BJ (cell line): ENCODE data around the gene HPN. TPM values are rescaled to one million over a fixed set of nuclear protein-coding genes. Genes with fewer than 3 reads are reported as not detected.

Source experiments
- CTCF ChIA-PET: fragments of 350-600 bp; formaldehyde crosslinking; extraction: SDS; loops from one replicate; lab custom pipeline; 2021; ENCODE audit warnings: antibody characterized with exemption, inconsistent platforms; lab: Yijun Ruan, JAX
- POLR2A ChIA-PET: fragments of 300-600 bp; sonication (Branson Sonifier 250); formaldehyde crosslinking; extraction: SDS; loops from one replicate; lab custom pipeline; 2021; ENCODE audit warnings: antibody characterized with exemption; lab: Charles Lee
- DNase-seq: peaks from one replicate; pipeline ENCODE4 v3.0.0-alpha.2; 2011; ENCODE audit warnings: low read depth
- H3K27me3 ChIP-seq: 2 replicates; pipeline ENCODE4 v1.6.0; 2011; ENCODE audit warnings: low read length; ENCODE audit not compliant: control insufficient read depth, insufficient read depth
- H3K36me3 ChIP-seq: 2 replicates; pipeline ENCODE4 v1.5.1; 2011; ENCODE audit warnings: low read length; ENCODE audit not compliant: control insufficient read depth, insufficient read depth
- H3K4me3 ChIP-seq: 2 replicates; pipeline ENCODE4 v1.5.1; 2011; ENCODE audit warnings: low read depth, mild to moderate bottlenecking, control low read depth, low read length
- CTCF ChIP-seq: IDR thresholded peaks from 2 replicates; pipeline ENCODE4 v1.5.1; 2011; ENCODE audit warnings: low read depth, mild to moderate bottlenecking, control low read depth, inconsistent platforms, low read length, moderate library complexity; ENCODE audit not compliant: insufficient read depth
- polyA plus RNA-seq: library from polyadenylated mRNA; depleted of rRNA; stranded (reverse); fragments of >200 nt; gene quantifications from 2 replicates; pipeline ENCODE4 v1.2.3, GENCODE V29; 2011

The HPN gene
- polyA plus RNA-seq, 1 experiment, result not detected

- no peak for DNase-seq
- TF ChIP-seq CTCF, result no peak
- H3K4me3 ChIP-seq, result no peak overlapping the region
- peaks cover 1% of the 10 kb centered on the region; the same call in 1 of the 2 replicates for H3K27me3 ChIP-seq
- H3K36me3 ChIP-seq, result no peaks in the 10 kb centered on the region
- CTCF ChIA-PET, result interaction anchor here (1.4 kb wide), 1 partner anchor 63 kb away, joined by 3 read pairs; no protein-coding TSS in a partner anchor
- POLR2A ChIA-PET, result no interaction called here
Measured at GRCh38 chr19:35073516-35073915, 32.0 kb downstream of the HPN start.

GRCh38 chr19:35073941-35074340 is 32.4 kb downstream of the HPN start:
- POLR2A ChIA-PET, result no interaction called here

GRCh38 chr19:35074426-35075201 is 33.1 kb downstream of the HPN start:
- DNase-seq, result no peak
- H3K27me3 ChIP-seq, result peaks cover 1% of the 10 kb centered on the region; the same call in 1 of the 2 replicates
- no peak for TF ChIP-seq CTCF
- ChIA-PET CTCF (interaction anchor here (0.7 to 1.4 kb wide), 2 partner anchors 17 to 62 kb away, joined by 3 read pairs; no protein-coding TSS in a partner anchor), POLR2A (no interaction called here)
- H3K4me3 ChIP-seq, result no peak overlapping the region
- H3K36me3 ChIP-seq, result no peaks in the 10 kb centered on the region

More at GRCh38 chr19:35073941-35074340, 32.4 kb downstream of the HPN start:
- Histone ChIP-seq H3K36me3 (no peaks in the 10 kb centered on the region), H3K27me3 (peaks cover 1% of the 10 kb centered on the region; the same call in 1 of the 2 replicates), H3K4me3 (no peak overlapping the region)
- CTCF ChIA-PET, result interaction anchor here (1.4 kb wide), 1 partner anchor 63 kb away, joined by 3 read pairs; no protein-coding TSS in a partner anchor
- no peak for TF ChIP-seq CTCF
- DNase-seq, result no peak

DNA sequence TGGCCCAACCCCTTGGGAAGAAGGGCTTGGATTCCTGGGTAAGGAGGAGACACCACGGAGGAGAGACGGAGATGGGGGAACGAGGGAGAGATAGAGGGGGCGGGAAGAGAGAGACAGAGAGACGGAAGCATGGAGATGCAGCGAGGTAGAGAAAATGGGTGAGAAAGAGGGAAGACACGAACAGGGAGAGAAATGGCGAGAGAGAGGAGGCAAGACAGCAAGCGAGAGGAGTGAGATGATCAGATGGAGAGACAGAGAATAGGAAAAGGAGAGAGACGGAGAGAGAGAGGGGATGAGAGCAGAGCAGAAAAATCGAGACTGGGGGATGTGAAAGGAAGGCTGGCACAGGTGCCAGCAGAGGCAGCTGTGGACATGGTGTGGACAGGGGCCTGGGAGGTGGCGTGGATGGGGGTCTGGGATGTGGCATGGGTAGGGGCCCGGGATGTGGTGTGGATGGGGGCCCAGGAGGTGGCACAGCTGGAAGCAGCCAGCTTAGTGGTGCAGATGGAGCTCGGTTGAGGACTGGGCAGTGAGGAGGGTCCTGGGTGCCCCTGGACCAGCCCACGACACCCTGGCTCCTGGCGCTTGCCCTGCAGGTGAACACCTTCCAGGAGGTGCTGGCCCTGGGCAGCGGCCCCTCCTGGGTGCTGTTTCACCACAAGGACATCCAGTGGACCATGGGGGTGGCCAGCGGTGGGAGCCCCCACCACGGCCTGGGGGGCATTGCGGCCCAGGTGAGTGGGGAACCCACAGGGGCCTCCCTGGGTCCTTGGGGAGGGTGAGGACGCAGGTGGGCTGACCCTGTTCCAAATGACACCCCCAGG is 33.9 kb downstream of the HPN start:
- no peak for DNase-seq
- CTCF ChIA-PET, result interaction anchor here (0.7 to 0.8 kb wide), 2 partner anchors 8 to 16 kb away, joined by 3 read pairs; no protein-coding TSS in a partner anchor
- POLR2A ChIA-PET, result no interaction called here
- H3K4me3 ChIP-seq, result no peak overlapping the region
- peaks cover 1% of the 10 kb centered on the region; the same call in 1 of the 2 replicates for H3K27me3 ChIP-seq
- no peak for TF ChIP-seq CTCF
- H3K36me3 ChIP-seq, result no peaks in the 10 kb centered on the region

DNA sequence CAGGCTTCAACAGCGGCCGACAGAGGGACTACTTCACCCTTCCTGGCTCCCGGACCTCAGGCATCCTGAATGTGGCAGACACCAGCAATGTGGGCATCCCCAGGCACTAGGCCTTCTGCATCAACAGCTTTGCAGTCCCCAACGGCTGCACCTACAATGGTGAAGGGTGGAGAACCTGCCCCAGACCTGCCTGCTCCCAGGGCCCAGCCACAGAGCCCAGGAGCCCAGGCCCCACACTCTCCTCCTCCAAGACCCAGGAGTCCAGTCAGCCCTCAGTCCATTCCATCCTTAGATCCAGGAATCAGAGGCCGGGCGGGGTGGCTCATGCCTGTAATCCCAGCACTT is 34.5 kb downstream of the HPN start:
- no peak for DNase-seq
- Histone ChIP-seq H3K36me3 (no peaks in the 10 kb centered on the region), H3K27me3 (peaks cover 1% of the 10 kb centered on the region; the same call in 1 of the 2 replicates), H3K4me3 (no peak overlapping the region)
- TF ChIP-seq CTCF, result no peak
- CTCF ChIA-PET, result interaction anchor here (0.8 kb wide), 1 partner anchor 9 kb away, joined by 3 read pairs; no protein-coding TSS in a partner anchor
- POLR2A ChIA-PET, result no interaction called here
